Glutamatergic neuron (in vitro differentiated cells): ENCODE data around the gene TFR2. TPM values are rescaled to one million over a fixed set of nuclear protein-coding genes. Genes with fewer than 3 reads are reported as not detected.
A peak's percentile ranks its signal among the peaks of the same experiment; 100 is the strongest.

Experiments
- DNase-seq: peaks from one replicate; pipeline ENCODE4 v3.0.0; 2022
- H3K27ac Mint-ChIP-seq: one replicate; pipeline ENCODE4 v1.8.0; 2020; ENCODE audit warnings: mild to moderate bottlenecking, mixed read lengths, inconsistent platforms; ENCODE audit not compliant: unreplicated experiment
- H3K27me3 Mint-ChIP-seq: one replicate; pipeline ENCODE4 v1.8.0; 2020; ENCODE audit warnings: mild to moderate bottlenecking, moderate library complexity, mixed read lengths, inconsistent platforms; ENCODE audit not compliant: unreplicated experiment
- H3K36me3 Mint-ChIP-seq: one replicate; pipeline ENCODE4 v1.8.0; 2020; ENCODE audit warnings: mild to moderate bottlenecking, mixed read lengths, inconsistent platforms; ENCODE audit not compliant: unreplicated experiment
- H3K4me1 Mint-ChIP-seq: one replicate; pipeline ENCODE4 v1.8.0; 2020; ENCODE audit warnings: mild to moderate bottlenecking, low read depth, mixed read lengths, inconsistent platforms; ENCODE audit not compliant: unreplicated experiment
- H3K4me3 Mint-ChIP-seq: one replicate; pipeline ENCODE4 v1.8.0; 2020; ENCODE audit warnings: mild to moderate bottlenecking, mixed read lengths, inconsistent platforms; ENCODE audit not compliant: unreplicated experiment
- H3K9me3 Mint-ChIP-seq: one replicate; pipeline ENCODE4 v1.8.0; 2020; ENCODE audit warnings: mild to moderate bottlenecking, moderate library complexity, mixed read lengths, inconsistent platforms; ENCODE audit not compliant: unreplicated experiment
- total RNA-seq: library from RNA; stranded (reverse); fragmentation: NEBNext Ultra II Directional; extraction: Animal tissue kit (Norgen Biotek cat#: 25700); gene quantifications from one replicate; pipeline ENCODE4 v1.2.1, GENCODE V29; 2021; ENCODE audit not compliant: unreplicated experiment
- TF ChIP-seq, protein P1 (sequence below): fragments of 200-600 bp; sonication (generic); IDR thresholded peaks from one replicate; pipeline ENCODE4 v1.5.0; 2021; ENCODE audit not compliant: partially characterized antibody, unreplicated experiment

The TFR2 gene
- total RNA-seq, 1 donor from 2014 or later, result 5.1 TPM

DNA sequence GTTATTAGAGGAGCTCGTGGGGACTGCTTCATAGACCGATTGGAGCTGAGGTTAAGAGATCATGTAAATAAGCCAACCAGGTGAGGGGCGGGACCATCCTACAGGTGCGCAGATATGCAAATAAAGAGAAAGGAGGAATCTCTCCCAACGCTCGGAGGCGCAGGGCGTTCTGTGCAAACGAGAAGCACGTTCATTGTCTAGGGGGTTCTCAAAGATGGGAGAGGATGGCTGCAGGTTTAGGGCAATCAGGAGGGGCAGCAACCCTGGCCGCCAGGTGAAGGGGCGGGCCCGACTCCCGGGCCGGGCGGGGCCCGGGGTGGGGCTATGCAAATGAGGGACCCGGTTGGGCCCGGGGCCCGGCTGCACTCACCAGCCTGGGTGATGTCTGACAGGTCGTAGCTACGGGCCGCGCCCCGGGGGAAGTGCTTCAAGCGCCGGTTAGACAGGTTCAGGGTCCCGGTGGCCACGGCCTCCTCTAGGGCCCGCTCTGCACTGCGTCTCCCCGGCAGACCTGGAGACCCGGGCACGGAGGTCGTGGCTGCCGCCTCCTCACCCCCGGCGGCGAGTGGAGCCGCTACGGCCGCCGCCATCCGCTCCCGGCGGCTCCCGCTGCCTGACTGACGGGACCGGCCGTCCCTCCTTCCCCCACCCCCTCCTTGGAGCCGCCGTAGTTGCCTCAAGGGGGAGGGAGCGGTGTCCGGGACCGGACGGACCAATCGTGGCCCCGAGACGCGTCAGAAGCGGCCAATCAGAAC is 55.7 kb downstream of the TFR2 start, which contains the start of gene LRCH4:
LRCH4 (minus strand) TSS at position 619 of the 755 bp plus-strand sequence; CDS start at position 590, 29 bp downstream.
- TF ChIP-seq, protein P1, sequence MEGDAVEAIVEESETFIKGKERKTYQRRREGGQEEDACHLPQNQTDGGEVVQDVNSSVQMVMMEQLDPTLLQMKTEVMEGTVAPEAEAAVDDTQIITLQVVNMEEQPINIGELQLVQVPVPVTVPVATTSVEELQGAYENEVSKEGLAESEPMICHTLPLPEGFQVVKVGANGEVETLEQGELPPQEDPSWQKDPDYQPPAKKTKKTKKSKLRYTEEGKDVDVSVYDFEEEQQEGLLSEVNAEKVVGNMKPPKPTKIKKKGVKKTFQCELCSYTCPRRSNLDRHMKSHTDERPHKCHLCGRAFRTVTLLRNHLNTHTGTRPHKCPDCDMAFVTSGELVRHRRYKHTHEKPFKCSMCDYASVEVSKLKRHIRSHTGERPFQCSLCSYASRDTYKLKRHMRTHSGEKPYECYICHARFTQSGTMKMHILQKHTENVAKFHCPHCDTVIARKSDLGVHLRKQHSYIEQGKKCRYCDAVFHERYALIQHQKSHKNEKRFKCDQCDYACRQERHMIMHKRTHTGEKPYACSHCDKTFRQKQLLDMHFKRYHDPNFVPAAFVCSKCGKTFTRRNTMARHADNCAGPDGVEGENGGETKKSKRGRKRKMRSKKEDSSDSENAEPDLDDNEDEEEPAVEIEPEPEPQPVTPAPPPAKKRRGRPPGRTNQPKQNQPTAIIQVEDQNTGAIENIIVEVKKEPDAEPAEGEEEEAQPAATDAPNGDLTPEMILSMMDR, result no peak
- Mint-ChIP-seq H3K4me1 (peaks cover 27% of the 10 kb centered on the region), H3K9me3 (peaks cover 14% of the 10 kb centered on the region), H3K36me3 (no peaks in the 10 kb centered on the region), H3K27ac (peak within 1 kb of the TSS; percentile 98), H3K4me3 (peak within 1 kb of the TSS; percentile 99), H3K27me3 (peaks cover 11% of the 10 kb centered on the region)
- DNase-seq, result peak; percentile 62

DNA sequence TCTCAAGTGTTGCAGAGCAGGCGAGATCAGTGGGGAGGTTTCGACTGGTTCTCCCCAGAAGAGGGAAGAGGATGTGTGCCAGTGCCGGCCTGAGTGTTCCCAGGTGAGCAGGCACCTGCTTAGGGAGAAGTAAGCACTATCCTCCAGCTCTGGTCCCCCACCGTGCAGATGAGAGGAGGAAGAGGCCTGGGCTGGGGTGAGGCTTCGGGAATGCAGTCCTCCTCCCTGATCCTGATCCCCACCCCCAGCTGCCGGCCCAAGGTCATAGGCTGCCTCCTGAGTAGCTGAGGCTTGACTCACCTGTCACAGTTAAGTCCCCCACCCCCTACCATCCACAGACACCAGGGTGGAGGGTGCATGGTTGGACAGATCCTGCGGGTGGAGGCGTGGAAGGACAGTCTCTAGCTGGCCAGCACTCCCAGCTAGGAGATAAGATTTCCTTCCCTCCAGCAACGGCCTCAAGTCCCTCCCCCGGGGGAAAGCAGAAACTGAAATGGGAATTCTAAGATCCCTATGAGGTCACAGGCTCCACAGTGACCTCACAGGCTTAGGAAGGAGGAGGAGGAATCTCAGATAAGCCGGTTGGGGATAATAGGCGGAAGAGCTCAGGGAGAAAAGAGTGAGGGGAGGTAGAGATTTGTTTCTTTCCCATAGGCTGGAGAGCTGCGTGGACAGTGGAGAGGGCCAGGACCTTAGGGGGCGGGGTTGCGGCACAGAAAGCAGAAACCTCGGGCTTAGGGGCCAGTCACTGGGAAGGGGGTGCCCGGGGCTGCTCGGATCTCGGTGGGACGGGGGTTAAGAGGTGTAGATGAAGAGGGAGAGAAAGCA is 56.5 kb downstream of the TFR2 start:
- Mint-ChIP-seq H3K4me1 (peaks cover 22% of the 10 kb centered on the region), H3K9me3 (peaks cover 12% of the 10 kb centered on the region), H3K4me3 (peak overlapping the region; percentile 99), H3K27ac (peak overlapping the region; percentile 98), H3K36me3 (no peaks in the 10 kb centered on the region), H3K27me3 (peaks cover 11% of the 10 kb centered on the region)
- peak; percentile 61 for DNase-seq
- TF ChIP-seq, protein P1, result no peak

DNA sequence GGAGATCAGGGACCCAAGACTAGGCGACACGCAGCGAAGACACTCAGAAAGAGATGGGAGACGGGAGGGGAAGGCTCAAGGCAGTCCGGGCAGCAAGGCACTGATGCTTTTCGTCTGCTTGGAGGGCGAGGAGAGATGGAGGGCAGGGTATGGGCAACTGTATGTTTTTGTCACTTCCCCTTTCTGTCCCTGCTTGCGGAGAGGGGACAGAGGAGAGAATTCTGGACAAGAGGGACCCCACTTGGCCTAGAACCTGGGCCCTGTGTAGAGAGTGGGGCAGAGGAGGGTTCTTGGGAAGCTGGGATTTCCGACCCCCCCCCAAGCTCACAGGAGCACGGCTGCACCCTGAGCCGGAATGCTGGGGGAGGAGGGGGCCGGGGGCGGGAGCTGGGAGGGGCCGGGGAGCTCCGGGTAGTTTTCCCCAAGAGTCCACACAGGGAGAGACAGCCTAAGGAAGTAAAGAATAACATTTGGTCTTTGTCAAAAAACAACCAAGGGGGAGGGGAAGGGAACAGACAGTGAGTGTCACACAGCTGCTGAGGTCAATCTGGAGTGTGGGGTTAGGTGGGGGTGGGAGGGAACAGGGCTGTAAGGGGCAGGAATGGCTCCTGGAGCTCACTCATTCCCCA is 57.2 kb downstream of the TFR2 start:
- Mint-ChIP-seq H3K36me3 (no peaks in the 10 kb centered on the region), H3K27me3 (peaks cover 13% of the 10 kb centered on the region), H3K27ac (peak overlapping the region; percentile 98), H3K9me3 (peaks cover 12% of the 10 kb centered on the region), H3K4me3 (peak overlapping the region; percentile 99), H3K4me1 (peaks cover 22% of the 10 kb centered on the region)
- TF ChIP-seq, protein P1, result no peak
- no peak for DNase-seq

DNA sequence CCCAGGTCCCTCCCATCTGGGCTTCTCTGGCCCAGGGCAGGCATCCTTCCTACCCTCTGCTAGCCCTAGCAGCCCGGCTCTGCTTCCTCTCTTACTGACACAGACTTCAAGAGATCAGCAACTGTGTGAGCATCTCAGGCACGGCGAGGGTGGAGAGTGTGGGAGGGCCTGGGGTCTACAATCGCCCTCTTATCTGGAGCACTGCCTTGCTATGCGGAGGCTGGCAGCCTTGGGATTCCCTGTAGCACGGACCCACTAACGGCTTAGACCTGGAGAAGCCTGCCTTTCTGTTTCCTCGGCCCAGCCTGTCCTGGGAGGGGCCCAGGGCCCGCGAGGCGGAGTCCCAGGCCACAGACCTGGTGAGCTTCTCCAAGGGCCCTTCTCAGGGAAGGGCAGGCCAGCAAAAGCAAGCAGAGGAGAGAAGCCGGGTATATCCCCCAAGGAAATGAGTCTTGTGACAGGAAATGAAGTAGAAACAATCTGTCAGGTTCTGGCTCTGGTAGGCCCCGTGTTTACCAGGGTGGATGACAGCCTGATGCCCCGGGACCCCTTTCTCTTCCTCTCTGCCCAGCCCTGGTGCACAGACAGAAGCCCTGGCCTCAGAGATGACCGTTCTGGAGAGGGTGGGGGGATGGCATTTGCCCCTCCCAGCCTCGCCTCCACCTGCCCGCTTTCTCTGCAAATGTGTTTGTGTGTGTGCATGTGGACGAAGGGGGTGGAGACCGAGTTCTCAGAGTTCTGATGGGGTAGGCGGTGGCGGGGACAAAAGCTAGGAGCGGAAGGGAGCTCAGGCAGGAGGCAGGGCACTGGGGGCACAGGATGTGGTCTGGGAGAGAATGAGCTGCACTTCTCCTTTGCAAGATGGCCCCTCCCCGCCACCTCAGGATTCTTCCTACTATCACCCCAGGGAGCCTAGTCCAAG is 58.0 kb downstream of the TFR2 start:
- Mint-ChIP-seq H3K36me3 (no peaks in the 10 kb centered on the region), H3K9me3 (peaks cover 12% of the 10 kb centered on the region), H3K27ac (peak overlapping the region; percentile 98), H3K4me1 (peaks cover 18% of the 10 kb centered on the region), H3K4me3 (peak overlapping the region; percentile 93), H3K27me3 (peaks cover 13% of the 10 kb centered on the region)
- DNase-seq, result peak; percentile 30
- TF ChIP-seq, protein P1, result no peak
